PC-9 (cell line): ENCODE results near the gene CYP1A1. TPM values are rescaled to one million over a fixed set of nuclear protein-coding genes. Genes with fewer than 3 reads are reported as not detected.

ENCODE experiments used
- BruUV-seq: library from RNA; stranded (reverse); fragments of 400-500 nt; replicated peaks from 2 replicates; lab custom pipeline; 2021; lab: Mats Ljungman, UMichigan
- CTCF ChIA-PET: fragments of 300-600 bp; sonication (Branson Sonifier 250); formaldehyde crosslinking; loops from one replicate; lab custom pipeline; 2022; ENCODE audit warnings: antibody characterized with exemption; lab: Charles Lee
- POLR2A ChIA-PET: fragments of 300-600 bp; sonication (Branson Sonifier 250); formaldehyde crosslinking; loops from one replicate; lab custom pipeline; 2022; ENCODE audit warnings: antibody characterized with exemption; ENCODE audit not compliant: unreplicated experiment; lab: Charles Lee
- DNase-seq, 2 experiments: peaks; one replicate each; pipeline versions ENCODE4 v3.0.0 to v3.0.0-alpha.2; 2015 to 2022; ENCODE audit warnings: mixed read lengths in 1 of 2
- H2AFZ ChIP-seq: fragments of 200-600 bp; sonication (generic); 2 replicates; pipeline ENCODE4 v1.8.1; 2017; ENCODE audit warnings: antibody characterized with exemption
- H3F3A ChIP-seq: fragments of 200-600 bp; sonication (generic); 2 replicates; pipeline ENCODE4 v1.8.1; 2017; ENCODE audit warnings: antibody characterized with exemption, mild to moderate bottlenecking, low read depth; ENCODE audit not compliant: insufficient read depth
- H3K27ac ChIP-seq: fragments of 200-600 bp; sonication (generic); 2 replicates; pipeline ENCODE4 v1.6.1; 2016; ENCODE audit warnings: mixed run types
- H3K27me3 ChIP-seq: fragments of 200-600 bp; sonication (generic); 2 replicates; pipeline ENCODE4 v1.6.1; 2016; ENCODE audit warnings: low read depth, mixed run types; ENCODE audit not compliant: insufficient read depth
- H3K36me3 ChIP-seq: fragments of 200-600 bp; sonication (generic); 2 replicates; pipeline ENCODE4 v1.6.1; 2016; ENCODE audit warnings: low read depth, mixed run types
- H3K4me1 ChIP-seq: fragments of 200-600 bp; sonication (generic); replicated peaks from 2 replicates; pipeline ENCODE4 v1.6.1; 2016; ENCODE audit warnings: mixed run types; ENCODE audit not compliant: insufficient read depth
- H3K4me2 ChIP-seq: fragments of 200-600 bp; sonication (generic); 2 replicates; pipeline ENCODE4 v1.6.1; 2017; ENCODE audit warnings: mixed run types
- H3K4me3 ChIP-seq: fragments of 200-600 bp; sonication (generic); 2 replicates; pipeline ENCODE4 v1.6.1; 2016; ENCODE audit warnings: mixed run types
- H3K79me2 ChIP-seq: fragments of 200-600 bp; sonication (generic); 2 replicates; pipeline ENCODE4 v1.6.1; 2017; ENCODE audit warnings: low read depth, mixed run types
- H3K9me2 ChIP-seq: fragments of 200-600 bp; sonication (generic); 2 replicates; pipeline ENCODE4 v1.8.1; 2017; ENCODE audit warnings: mild to moderate bottlenecking; ENCODE audit not compliant: insufficient read depth
- H3K9me3 ChIP-seq: fragments of 200-600 bp; sonication (generic); 2 replicates; pipeline ENCODE4 v1.8.1; 2016; ENCODE audit warnings: low read depth; ENCODE audit not compliant: insufficient read depth
- H4K20me1 ChIP-seq: fragments of 200-600 bp; sonication (generic); 2 replicates; pipeline ENCODE4 v1.8.1; 2017; ENCODE audit not compliant: insufficient read depth
- CTCF ChIP-seq: fragments of 200-600 bp; sonication (generic); conservative IDR thresholded peaks from 2 replicates; pipeline ENCODE4 v1.6.1; 2017; ENCODE audit warnings: mixed run types, antibody characterized with exemption, mild to moderate bottlenecking, moderate library complexity
- EZH2 ChIP-seq: fragments of 200-600 bp; sonication (generic); IDR thresholded peaks from 2 replicates; pipeline ENCODE4 v1.8.0; 2017; ENCODE audit warnings: antibody characterized with exemption, low read depth
- intact Hi-C: fragments of 100-400 bp; cut with micrococcal nuclease; formaldehyde crosslinking; loops from one replicate; pipeline ENCODE4 v1.10.0; 2022; ENCODE audit not compliant: unreplicated experiment
- total RNA-seq: library from RNA; stranded (reverse); gene quantifications from 2 replicates; pipeline ENCODE4 v1.2.3, GENCODE V29; 2021

Gene CYP1A1
- total RNA-seq, 1 experiment from 2014 or later: 0.39 TPM

GRCh38 chr15:74773329-74773728 is 48.0 kb upstream of the CYP1A1 start:
- Histone ChIP-seq H3K9me3 (no peaks in the 10 kb centered on the region), H4K20me1 (no peaks in the 10 kb centered on the region), H3K79me2 (no peaks in the 10 kb centered on the region), H3F3A (no peaks in the 10 kb centered on the region), H3K9me2 (no peaks in the 10 kb centered on the region), H3K4me3 (no peak overlapping the region), H3K36me3 (no peaks in the 10 kb centered on the region), H2AFZ (no peak overlapping the region), H3K4me1 (peaks cover 11% of the 10 kb centered on the region), H3K4me2 (0 out of 2 replicates have a peak overlapping the region, but pooled peaks have one; percentile 13), H3K27me3 (no peaks in the 10 kb centered on the region), H3K27ac (no peak overlapping the region)
- no TSS peak for BruUV-seq
- ChIA-PET CTCF (interaction anchor here (0.7 to 1.1 kb wide), 3 partner anchors 10 to 76 kb away, joined by 3 to 6 read pairs (median 4); no protein-coding TSS in a partner anchor), POLR2A (interaction anchor here (0.5 kb wide), 1 partner anchor 92 kb away, joined by 20 read pairs; no protein-coding TSS in a partner anchor)
- intact Hi-C loops: no loop called here
- TF ChIP-seq EZH2 (no peak), CTCF (no peak)
- no peak for DNase-seq

- TF ChIP-seq EZH2 (no peak), CTCF (no peak)
- Histone ChIP-seq H3K4me2 (no peak overlapping the region), H3K27ac (no peak overlapping the region), H3F3A (no peaks in the 10 kb centered on the region), H3K79me2 (no peaks in the 10 kb centered on the region), H3K36me3 (no peaks in the 10 kb centered on the region), H2AFZ (no peak overlapping the region), H3K9me3 (no peaks in the 10 kb centered on the region), H3K4me1 (peaks cover 11% of the 10 kb centered on the region), H3K4me3 (no peak overlapping the region), H4K20me1 (no peaks in the 10 kb centered on the region), H3K9me2 (no peaks in the 10 kb centered on the region), H3K27me3 (no peaks in the 10 kb centered on the region)
- DNase-seq: no peak
- no TSS peak for BruUV-seq
- ChIA-PET POLR2A (interaction anchor here (0.5 kb wide), 1 partner anchor 266 kb away, joined by 3 read pairs; no protein-coding TSS in a partner anchor), CTCF (interaction anchor here (0.6 to 1.4 kb wide), 12 partner anchors 13 to 217 kb away, joined by 3 to 11 read pairs (median 4); no protein-coding TSS in a partner anchor)
- intact Hi-C loops: no loop called here
These were observed 45.0 kb upstream of the CYP1A1 start for GRCh38 chr15:74770211-74770903.

- no peak for DNase-seq
- no peaks in the 10 kb centered on the region for H4K20me1 ChIP-seq
- no peak for TF ChIP-seq CTCF
- no peak for TF ChIP-seq EZH2
- intact Hi-C loops: loop anchor here (1.0 kb wide), 2 partner anchors 134 to 396 kb away; no protein-coding TSS in a partner anchor
- H3K4me1 ChIP-seq: peaks cover 11% of the 10 kb centered on the region
- BruUV-seq: no TSS peak
- ChIA-PET CTCF (interaction anchor here (0.6 to 2.1 kb wide), 11 partner anchors 9 to 381 kb away, joined by 3 to 28 read pairs (median 5); no protein-coding TSS in a partner anchor), POLR2A (no interaction called here)
- no peaks in the 10 kb centered on the region for H3K27me3 ChIP-seq
- H2AFZ ChIP-seq: no peak overlapping the region
- no peaks in the 10 kb centered on the region for H3K79me2 ChIP-seq
- H3K4me3 ChIP-seq: no peak overlapping the region
- no peak overlapping the region for H3K27ac ChIP-seq
- H3K4me2 ChIP-seq: no peak overlapping the region
- H3K9me3 ChIP-seq: no peaks in the 10 kb centered on the region
- H3K36me3 ChIP-seq: no peaks in the 10 kb centered on the region
- no peaks in the 10 kb centered on the region for H3F3A ChIP-seq
- no peaks in the 10 kb centered on the region for H3K9me2 ChIP-seq
These were observed 44.2 kb upstream of the CYP1A1 start for GRCh38 chr15:74769463-74770025.
